Activated naive CD8-positive, alpha-beta T cell (primary cell): ENCODE results near the gene CDKN1C.
A peak's percentile ranks its signal among the peaks of the same experiment; 100 is the strongest.

Experiments
- H3K27ac Mint-ChIP-seq: one replicate; pipeline ENCODE4 v1.8.0; 2021; ENCODE audit warnings: mixed read lengths
- H3K27me3 Mint-ChIP-seq: one replicate; pipeline ENCODE4 v1.8.0; 2021; ENCODE audit warnings: mixed read lengths
- H3K36me3 Mint-ChIP-seq: one replicate; pipeline ENCODE4 v1.8.0; 2021; ENCODE audit warnings: mixed read lengths
- H3K4me1 Mint-ChIP-seq: one replicate; pipeline ENCODE4 v1.8.0; 2021; ENCODE audit warnings: low read depth, mixed read lengths
- H3K4me3 Mint-ChIP-seq: one replicate; pipeline ENCODE4 v1.8.0; 2021; ENCODE audit warnings: mild to moderate bottlenecking, mixed read lengths
- H3K9me3 Mint-ChIP-seq: one replicate; pipeline ENCODE4 v1.8.0; 2021; ENCODE audit warnings: low read depth, mixed read lengths

Gene CDKN1C

DNA sequence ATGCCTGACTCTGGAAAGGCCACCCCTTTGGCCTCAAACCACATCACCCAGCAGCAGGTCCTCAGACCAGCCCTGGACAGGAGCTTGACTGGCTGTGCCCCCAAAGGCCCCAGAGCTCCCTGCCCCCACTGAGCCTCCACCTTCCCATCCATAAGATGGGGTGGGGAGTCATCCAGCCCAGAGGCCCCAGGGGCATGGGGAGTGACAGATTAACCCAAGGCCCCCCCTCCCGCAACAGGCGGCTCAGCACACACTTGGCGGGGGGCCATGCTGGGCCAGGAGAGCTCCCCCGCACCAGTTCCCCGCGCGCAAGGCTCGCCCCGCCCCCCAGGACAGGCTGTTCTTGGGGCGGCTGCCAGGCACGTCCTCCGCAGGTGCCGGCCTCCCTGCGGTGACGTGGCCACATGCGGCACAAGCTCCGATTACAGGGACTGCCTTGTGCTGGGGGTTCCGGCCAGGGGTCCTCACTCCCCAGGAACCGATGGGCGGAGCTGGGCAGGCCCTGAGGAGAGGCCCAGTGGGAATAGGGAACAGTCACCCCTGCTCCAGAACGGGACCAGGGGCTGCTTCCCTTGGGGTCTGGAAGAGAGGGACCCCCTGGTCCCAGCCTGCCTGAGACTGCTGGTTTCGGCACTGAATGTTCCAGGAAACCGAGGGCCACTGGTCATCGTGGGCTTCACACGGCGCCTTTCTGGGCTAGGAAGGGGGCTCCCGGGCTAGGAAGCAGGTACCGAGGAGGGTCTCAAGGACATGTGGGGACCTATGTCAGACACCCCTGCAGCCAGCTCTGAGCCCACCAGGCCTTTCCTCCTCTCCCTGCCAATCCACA lies 5.1 kb upstream of the CDKN1C start:
- H3K4me1 Mint-ChIP-seq: peaks cover 25% of the 10 kb centered on the region
- no peaks in the 10 kb centered on the region for H3K27me3 Mint-ChIP-seq
- no peak overlapping the region for H3K4me3 Mint-ChIP-seq
- H3K9me3 Mint-ChIP-seq: no peaks in the 10 kb centered on the region
- H3K27ac Mint-ChIP-seq: no peak overlapping the region
- H3K36me3 Mint-ChIP-seq: no peaks in the 10 kb centered on the region

DNA sequence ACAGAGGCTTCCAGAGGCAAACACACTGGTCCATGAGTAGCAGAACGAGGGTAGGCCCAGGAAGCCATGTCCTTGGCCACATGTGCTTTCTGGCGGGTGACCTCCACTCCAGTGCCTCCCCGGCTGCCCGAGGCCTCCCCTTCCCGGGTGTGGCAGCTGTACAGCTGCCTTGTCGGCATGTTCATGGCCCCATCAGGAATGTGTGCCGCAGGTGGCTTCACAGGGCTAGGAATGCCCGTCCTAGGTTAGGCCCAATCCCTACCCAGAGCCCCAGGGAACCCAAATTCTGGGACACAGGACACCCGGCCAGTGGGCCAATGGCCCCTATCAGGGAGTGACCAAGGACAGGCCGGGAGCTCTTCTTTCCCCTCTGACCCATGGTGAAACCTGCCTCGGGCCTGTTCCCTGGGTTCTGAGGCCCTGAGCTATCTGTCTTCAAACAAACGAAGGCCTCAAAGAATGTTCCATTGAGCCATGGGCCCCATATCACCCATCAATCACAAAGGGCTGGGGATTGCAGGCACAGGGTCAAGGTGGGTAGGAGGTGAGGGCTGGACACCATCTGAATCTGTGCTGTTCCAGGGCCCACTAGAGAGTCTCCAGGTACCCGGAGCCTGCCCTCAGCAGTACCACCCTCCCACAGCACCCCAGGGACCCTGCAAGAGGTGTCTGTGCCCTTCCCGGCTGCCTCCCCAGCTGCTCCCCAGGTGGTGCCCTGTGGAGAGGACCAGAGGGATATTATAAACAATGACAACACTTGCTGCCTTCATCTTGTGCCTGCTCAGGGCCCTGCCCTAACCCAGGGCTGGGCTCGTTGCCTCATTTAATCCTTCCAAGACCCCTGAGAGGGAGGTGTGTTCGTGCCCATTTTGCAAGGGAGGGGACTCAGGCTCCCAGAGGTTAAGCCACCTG lies 4.0 kb upstream of the CDKN1C start:
- no peak overlapping the region for H3K27ac Mint-ChIP-seq
- H3K27me3 Mint-ChIP-seq: no peaks in the 10 kb centered on the region
- peaks cover 26% of the 10 kb centered on the region for H3K4me1 Mint-ChIP-seq
- H3K9me3 Mint-ChIP-seq: no peaks in the 10 kb centered on the region
- no peak overlapping the region for H3K4me3 Mint-ChIP-seq
- H3K36me3 Mint-ChIP-seq: no peaks in the 10 kb centered on the region

DNA sequence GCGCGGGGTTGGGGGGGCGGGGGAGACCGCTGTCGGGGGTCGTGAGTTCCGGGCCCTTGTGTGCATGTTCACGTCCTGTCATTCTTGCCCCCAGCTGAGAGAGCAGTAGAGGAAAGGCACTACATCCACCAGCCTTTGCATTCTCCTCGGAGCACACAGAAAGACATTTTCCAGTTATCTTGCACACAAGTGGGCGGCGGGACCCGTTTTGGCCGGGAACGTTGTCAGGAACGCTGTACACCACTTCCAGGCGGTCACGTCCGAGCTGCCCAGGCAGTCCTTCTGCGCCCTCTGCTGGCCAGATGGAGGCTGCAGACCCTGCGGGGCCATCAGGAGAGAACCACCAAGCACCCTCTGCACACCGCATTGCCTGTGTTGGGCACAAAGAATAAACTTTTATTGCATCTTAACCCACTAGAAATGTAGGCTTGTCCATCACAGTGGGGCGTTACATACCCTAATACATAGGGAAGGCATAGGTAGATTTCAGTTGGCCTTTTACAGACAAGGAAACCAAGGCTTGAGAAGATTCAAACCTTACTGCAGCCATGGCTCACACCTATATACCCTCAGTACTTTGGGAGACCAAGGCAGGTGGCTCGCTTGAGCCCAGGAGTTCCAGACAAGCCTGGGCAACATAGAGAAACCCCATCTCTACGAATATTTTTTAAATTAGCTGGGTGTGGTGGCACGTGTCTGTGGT lies 2.8 kb upstream of the CDKN1C start:
- H3K9me3 Mint-ChIP-seq: no peaks in the 10 kb centered on the region
- no peaks in the 10 kb centered on the region for H3K36me3 Mint-ChIP-seq
- no peaks in the 10 kb centered on the region for H3K27me3 Mint-ChIP-seq
- no peak overlapping the region for H3K27ac Mint-ChIP-seq
- H3K4me1 Mint-ChIP-seq: peaks cover 26% of the 10 kb centered on the region
- H3K4me3 Mint-ChIP-seq: no peak overlapping the region

DNA sequence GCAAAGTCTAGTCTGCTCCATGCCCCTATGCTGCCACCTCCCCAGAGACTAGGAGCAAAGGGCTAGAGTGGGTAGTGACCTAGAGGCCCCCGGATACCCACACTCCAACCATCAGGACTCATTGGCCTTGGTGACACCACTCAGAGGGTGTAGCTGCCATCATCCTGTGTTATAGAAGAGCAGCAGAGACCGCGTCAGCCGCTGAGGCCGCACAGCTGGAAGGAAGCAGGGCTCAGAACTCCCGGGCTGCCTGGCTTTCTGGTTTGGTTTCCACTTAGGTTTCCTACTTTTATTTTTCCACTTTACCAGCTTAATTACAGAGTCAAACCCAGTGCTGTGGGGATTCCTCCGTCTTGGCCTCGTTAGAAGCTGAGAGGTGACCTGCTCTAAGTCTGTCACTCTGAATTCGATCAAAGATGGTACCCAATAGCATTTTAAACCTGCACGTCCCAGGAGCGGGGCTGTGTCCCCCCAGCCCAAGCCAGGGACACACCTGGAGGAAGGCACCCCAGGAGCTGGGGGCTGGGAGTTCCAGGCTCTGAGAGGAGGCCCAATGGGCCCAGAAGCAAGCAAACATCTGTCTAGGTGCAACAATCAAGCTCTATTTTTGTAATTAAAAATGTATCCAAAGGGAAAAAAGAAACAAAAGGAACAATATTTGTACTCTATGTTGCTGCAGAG lies 2.1 kb upstream of the CDKN1C start:
- Mint-ChIP-seq H3K4me1 (peaks cover 25% of the 10 kb centered on the region), H3K27ac (no peak overlapping the region), H3K27me3 (no peaks in the 10 kb centered on the region), H3K36me3 (no peaks in the 10 kb centered on the region), H3K9me3 (no peaks in the 10 kb centered on the region), H3K4me3 (peak overlapping the region; percentile 61)

DNA sequence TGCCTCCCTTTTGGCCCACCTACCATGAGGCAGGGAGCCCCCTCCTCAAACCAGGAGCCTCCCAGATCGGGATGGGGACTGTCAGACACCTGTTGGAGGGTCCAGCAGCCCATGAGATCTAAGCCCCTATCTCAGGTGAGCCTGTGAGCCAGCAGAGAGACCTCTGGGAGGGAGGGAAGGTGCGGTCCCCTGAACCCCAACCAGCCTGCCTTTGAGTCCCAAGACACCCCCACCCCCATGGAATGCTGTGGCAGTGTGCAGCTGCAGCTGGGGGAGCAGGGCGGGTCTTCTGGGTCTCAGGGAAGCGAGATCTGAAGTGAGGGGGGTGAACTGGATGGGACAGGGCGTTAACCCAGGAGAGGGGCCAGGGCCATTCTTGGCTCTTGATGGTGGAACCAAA lies 1.4 kb upstream of the CDKN1C start:
- Mint-ChIP-seq H3K27me3 (no peaks in the 10 kb centered on the region), H3K4me1 (peaks cover 23% of the 10 kb centered on the region), H3K27ac (no peak overlapping the region), H3K9me3 (no peaks in the 10 kb centered on the region), H3K4me3 (peak overlapping the region; percentile 61), H3K36me3 (no peaks in the 10 kb centered on the region)

DNA sequence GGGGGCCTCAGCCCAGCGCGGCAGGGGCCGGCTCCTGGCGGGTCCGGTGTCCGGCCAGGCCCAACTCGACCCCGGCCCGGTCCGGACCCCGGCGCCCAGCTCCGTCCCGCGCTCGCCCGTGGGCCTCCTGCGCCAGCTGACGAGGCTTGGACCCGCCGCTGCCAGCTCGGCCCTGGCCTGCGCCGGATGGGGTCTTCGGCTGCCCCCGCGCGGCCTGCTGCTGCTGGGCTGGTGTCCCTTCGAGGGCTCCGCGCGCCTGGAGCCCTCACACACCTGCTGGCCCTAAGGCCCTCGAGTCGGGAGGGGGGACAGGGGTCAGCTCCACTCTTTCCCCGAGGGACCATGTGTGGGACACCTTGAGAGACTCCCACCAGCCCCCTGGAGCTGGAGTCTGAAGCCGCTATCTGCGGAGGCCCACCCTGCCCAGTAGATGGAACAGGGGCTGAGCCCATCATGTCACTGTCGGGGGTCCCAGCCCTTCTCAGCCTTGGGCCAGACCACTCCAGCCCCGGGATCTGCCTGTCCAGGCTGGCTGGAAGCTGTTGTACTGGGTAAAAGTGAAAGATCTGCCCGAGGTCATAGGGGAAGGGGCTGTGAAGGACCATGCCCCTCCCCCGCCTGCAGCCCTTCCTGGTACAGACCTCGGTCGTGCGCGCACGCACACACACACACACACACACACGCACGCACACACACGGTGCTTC lies 768 bp upstream of the CDKN1C start:
- Mint-ChIP-seq H3K9me3 (no peaks in the 10 kb centered on the region), H3K36me3 (no peaks in the 10 kb centered on the region), H3K27me3 (no peaks in the 10 kb centered on the region), H3K4me3 (peak overlapping the region; percentile 40), H3K27ac (peak overlapping the region; percentile 28), H3K4me1 (peaks cover 17% of the 10 kb centered on the region)

DNA sequence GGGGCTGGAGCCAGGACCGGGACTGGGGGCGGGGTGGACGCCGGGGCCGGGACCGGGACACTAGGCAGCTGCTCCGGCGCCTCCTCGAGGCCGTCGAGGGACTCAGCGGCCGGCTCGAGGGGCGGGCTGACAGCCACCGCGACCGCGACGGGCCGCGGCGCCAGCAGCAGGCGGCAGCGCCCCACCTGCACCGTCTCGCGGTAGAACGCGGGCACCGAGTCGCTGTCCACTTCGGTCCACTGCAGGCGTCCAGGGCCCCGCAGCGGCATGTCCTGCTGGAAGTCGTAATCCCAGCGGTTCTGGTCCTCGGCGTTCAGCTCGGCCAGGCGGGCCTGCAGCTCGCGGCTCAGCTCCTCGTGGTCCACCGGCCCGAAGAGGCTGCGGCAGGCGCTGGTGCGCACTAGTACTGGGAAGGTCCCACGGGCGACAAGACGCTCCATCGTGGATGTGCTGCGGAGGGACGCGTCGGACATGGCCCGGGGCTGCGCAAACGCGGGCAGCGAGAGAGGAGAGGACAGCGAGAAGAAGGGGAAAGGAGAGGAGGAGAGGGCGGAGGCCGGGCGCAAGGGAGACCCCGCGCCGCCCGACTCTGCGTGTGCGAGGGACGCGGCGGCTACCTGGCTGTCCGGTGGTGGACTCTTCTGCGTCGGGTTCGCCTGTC lies 428 bp downstream of the CDKN1C start:
- Mint-ChIP-seq H3K9me3 (no peaks in the 10 kb centered on the region), H3K27me3 (no peaks in the 10 kb centered on the region), H3K27ac (no peak overlapping the region), H3K36me3 (no peaks in the 10 kb centered on the region), H3K4me1 (peaks cover 14% of the 10 kb centered on the region), H3K4me3 (peak overlapping the region; percentile 87)

DNA sequence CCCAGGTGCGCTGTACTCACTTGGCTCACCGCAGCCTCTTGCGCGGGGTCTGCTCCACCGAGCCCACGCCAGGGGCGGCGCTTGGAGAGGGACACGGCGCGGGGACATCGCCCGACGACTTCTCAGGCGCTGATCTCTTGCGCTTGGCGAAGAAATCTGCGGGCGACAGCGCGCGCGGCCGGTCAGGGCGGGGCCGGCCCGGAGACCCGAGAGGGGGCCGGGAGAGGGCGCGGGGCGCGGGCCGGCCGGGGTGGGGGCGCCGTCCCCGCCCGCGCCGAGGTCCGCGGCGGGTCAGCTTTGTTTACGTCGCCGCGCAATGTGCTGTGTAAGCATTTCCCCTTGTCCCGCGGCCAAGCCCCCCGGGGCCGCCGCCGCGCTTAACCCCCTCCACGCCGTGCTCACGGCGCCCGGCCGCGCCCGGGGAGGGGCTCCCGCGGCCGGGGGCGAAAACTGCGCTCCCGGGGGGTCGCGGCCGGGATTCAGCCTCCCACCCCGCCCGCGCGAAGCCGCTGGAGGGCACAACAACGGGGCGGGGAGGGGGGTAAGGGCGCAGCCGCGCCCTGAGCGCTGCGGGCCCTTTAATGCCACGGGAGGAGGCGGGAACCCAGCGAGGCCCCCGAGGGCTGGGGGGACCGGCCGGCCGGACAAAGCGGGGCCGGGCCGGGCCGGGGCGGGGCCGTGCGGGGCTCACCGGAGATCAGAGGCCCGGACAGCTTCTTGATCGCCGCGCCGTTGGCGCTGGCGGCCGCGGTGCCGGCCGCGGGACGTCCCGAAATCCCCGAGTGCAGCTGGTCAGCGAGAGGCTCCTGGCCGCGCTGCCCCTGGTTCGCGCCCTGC lies 1.4 kb downstream of the CDKN1C start:
- H3K4me3 Mint-ChIP-seq: no peak overlapping the region
- H3K9me3 Mint-ChIP-seq: no peaks in the 10 kb centered on the region
- H3K4me1 Mint-ChIP-seq: peaks cover 14% of the 10 kb centered on the region
- no peaks in the 10 kb centered on the region for H3K36me3 Mint-ChIP-seq
- no peaks in the 10 kb centered on the region for H3K27me3 Mint-ChIP-seq
- H3K27ac Mint-ChIP-seq: no peak overlapping the region

DNA sequence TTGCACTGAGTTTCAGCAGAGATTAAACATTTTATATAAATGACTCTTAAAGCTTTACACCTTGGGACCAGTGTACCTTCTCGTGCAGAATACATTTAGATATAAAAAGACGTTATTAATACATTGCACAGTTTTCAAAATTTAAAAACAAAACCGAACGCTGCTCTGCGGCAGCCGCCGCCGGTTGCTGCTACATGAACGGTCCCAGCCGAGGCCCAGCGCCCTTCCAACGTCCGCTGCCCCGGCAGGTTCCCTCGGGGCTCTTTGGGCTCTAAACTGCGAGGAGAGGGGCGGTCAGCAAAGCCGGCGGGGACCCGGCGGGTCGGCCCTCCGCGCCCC lies 2.0 kb downstream of the CDKN1C start:
- H3K27ac Mint-ChIP-seq: no peak overlapping the region
- H3K9me3 Mint-ChIP-seq: no peaks in the 10 kb centered on the region
- no peaks in the 10 kb centered on the region for H3K36me3 Mint-ChIP-seq
- H3K27me3 Mint-ChIP-seq: no peaks in the 10 kb centered on the region
- H3K4me3 Mint-ChIP-seq: peak overlapping the region; percentile 61
- H3K4me1 Mint-ChIP-seq: peaks cover 14% of the 10 kb centered on the region

DNA sequence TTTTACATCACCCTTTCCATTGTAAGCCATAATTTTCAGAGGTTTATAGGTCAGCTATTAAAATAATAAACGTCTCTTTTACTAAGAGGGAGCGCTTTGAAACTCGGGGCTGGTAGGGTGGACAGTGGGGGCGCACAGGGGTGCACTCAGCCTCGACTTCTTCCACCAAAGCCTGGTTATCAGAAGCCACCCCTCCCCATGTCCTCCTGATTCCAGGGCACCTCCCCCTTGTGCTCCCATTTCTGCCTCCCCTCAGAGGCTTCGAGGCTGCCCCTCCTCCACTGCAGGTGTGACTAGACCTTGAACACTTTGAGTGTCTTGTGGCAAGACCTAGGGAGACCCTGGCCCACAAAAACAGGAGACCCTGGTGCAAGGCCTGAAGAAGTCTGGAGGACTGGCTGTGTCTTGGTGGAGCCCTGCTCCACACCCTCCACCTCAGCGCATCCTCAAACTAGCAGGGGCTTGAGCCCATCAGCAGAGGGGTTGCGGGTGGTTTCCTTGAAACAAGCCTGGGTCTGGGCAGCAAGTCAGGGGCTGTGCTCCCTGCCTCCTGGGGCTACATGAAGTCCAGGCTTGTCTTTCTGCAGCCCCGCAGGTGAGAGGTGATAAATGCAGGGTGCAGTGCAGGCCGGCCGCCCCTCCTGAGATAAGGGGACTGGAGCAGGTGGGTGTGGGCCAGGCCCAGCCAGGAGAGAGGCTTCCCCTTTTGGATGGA lies 3.0 kb downstream of the CDKN1C start:
- H3K4me1 Mint-ChIP-seq: peaks cover 11% of the 10 kb centered on the region
- H3K9me3 Mint-ChIP-seq: no peaks in the 10 kb centered on the region
- H3K27ac Mint-ChIP-seq: no peak overlapping the region
- H3K27me3 Mint-ChIP-seq: no peaks in the 10 kb centered on the region
- peak overlapping the region; percentile 71 for H3K4me3 Mint-ChIP-seq
- H3K36me3 Mint-ChIP-seq: no peaks in the 10 kb centered on the region

DNA sequence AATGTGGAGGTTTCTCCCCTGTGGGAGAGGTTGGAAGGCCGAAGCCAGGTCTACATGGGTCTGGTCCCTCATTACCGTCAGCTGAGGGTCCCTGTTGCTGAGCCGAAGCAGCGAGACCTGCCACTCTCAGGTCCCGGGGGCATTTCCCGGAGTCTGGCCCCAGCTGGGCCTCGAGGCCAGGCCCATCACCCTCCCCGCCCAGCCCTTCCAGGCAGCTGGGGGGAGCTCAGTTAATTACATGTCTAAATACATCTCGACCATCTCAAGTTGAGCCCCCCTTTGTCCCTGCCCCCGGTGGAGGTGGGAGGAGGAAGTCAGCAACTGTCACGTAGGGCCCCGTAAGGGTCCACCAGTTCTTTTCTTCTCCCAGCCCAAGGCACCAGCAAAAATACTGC lies 3.6 kb downstream of the CDKN1C start:
- Mint-ChIP-seq H3K27ac (no peak overlapping the region), H3K27me3 (no peaks in the 10 kb centered on the region), H3K9me3 (no peaks in the 10 kb centered on the region), H3K4me1 (peaks cover 7% of the 10 kb centered on the region), H3K4me3 (no peak overlapping the region), H3K36me3 (no peaks in the 10 kb centered on the region)

DNA sequence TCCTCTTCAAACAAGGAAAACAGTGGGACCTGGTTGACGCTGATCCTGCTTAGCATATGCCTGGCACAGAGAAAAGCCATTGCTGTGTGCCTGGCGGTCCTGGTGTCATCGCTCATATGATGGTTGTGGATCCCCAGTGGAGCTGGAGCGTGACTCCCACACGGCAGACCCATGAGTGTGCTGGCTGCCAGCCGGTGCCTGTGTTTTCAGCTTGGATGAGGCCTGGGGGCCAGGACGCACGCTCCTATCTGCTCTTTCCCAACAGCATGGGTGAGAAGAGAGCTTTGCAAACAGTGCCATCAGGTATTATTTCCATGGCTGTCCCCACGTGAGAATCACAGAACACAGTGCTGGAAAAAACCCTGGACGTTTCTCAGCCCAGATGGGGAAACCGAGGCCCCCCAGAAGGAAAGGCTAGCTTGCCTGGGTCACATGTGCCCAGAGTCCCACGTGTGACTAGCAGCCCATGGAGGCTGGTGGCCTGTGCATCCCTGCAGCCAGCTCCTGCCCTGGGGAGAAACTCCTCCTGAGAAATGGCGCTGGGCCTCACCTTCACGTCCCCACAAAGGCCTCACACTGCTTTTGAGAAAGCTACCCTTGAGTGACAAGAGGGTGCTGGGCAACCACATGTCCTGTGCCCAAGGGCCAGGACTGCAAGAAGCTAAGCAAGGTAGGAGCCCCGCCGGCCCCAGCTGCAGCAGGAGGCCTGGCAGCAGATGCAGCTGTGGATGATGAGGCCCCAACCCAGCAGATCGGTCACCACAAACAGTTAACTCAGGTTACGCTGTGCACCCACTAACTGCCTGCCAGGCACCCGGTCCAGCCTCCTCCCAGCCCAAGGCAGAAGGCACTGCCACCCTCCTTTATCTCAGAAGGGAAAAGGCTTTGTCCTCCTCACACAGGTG lies 4.2 kb downstream of the CDKN1C start:
- no peaks in the 10 kb centered on the region for H3K36me3 Mint-ChIP-seq
- no peaks in the 10 kb centered on the region for H3K9me3 Mint-ChIP-seq
- H3K4me1 Mint-ChIP-seq: peaks cover 6% of the 10 kb centered on the region
- H3K27me3 Mint-ChIP-seq: no peaks in the 10 kb centered on the region
- H3K4me3 Mint-ChIP-seq: no peak overlapping the region
- H3K27ac Mint-ChIP-seq: no peak overlapping the region
